K562 (cell line): ENCODE results near the gene HNMT.
"Not testable (repeated sequence)": the region's sequence is repeated elsewhere in the genome, so short reads cannot be mapped to it uniquely, and the experiment has no call there.

ENCODE experiments used
- CCNT2 ChIP-seq: IDR thresholded peaks from 2 replicates; pipeline ENCODE4 v1.6.1; 2011; ENCODE audit warnings: borderline replicate concordance, low read depth, mild to moderate bottlenecking, moderate library complexity, mixed read lengths, low read length; ENCODE audit not compliant: insufficient read length; ENCODE audit errors: extremely low read depth
- FOXA1 ChIP-seq: fragments of 450-650 bp; IDR thresholded peaks from 2 replicates; pipeline ENCODE4 v1.6.1; 2016; ENCODE audit warnings: mild to moderate bottlenecking, borderline replicate concordance
- GTF2F1 ChIP-seq: IDR thresholded peaks from 2 replicates; pipeline ENCODE4 v1.6.1; 2011; ENCODE audit warnings: low read depth, low read length, improper control_type of control experiment
- HNRNPL ChIP-seq: fragments of 200-400 bp; formaldehyde crosslinking; IDR thresholded peaks from 2 replicates; pipeline ENCODE4 v1.6.1; 2017; ENCODE audit warnings: low read depth, mild to moderate bottlenecking, low read length
- NFRKB ChIP-seq: fragments of 450-650 bp; IDR thresholded peaks from 2 replicates; pipeline ENCODE4 v1.6.1; 2016; ENCODE audit warnings: low read depth
- POLR2AphosphoS5 ChIP-seq: IDR thresholded peaks from 2 replicates; pipeline ENCODE4 v1.6.1; 2011; ENCODE audit warnings: mild to moderate bottlenecking, low read depth, low read length, moderate library complexity; ENCODE audit not compliant: control insufficient read depth, insufficient read depth
- SMARCA4 ChIP-seq: fragments of 450-650 bp; IDR thresholded peaks from 2 replicates; pipeline ENCODE4 v1.6.1; 2016
- ZNF274 ChIP-seq: IDR thresholded peaks from 2 replicates; pipeline ENCODE4 v1.6.1; 2011; ENCODE audit warnings: low read depth, mild to moderate bottlenecking, low read length, moderate library complexity, borderline replicate concordance
- TF ChIP-seq, protein P1 (sequence below): sonication (generic); formaldehyde crosslinking; IDR thresholded peaks from 2 replicates; pipeline ENCODE4 v1.5.0; 2020; ENCODE audit warnings: missing genetic modification reagents
- TF ChIP-seq, protein P2 (sequence below), 3 experiments: IDR thresholded peaks in 2 of 3; conservative IDR thresholded peaks in 1 of 3; 2 replicates each; pipeline ENCODE4 v1.5.1; 2011 to 2012; ENCODE audit warnings: low read length in 3 of 3, mild to moderate bottlenecking in 3 of 3, control low read depth in 2 of 3, improper control_type of control experiment in 1 of 3, inconsistent platforms in 1 of 3, low read depth in 1 of 3, mixed read lengths in 1 of 3, moderate library complexity in 1 of 3; ENCODE audit not compliant: insufficient read depth in 2 of 3
- TF ChIP-seq, protein P3 (sequence below): fragments of 250-450 bp; sonication (Bioruptor Pico); IDR thresholded peaks from 2 replicates; pipeline ENCODE4 v1.6.1; 2021; ENCODE audit warnings: mild to moderate bottlenecking

- TF ChIP-seq SMARCA4, HNRNPL, NFRKB, CCNT2, GTF2F1, FOXA1, ZNF274, POLR2AphosphoS5: not testable (repeated sequence)
- TF ChIP-seq, protein P1, sequence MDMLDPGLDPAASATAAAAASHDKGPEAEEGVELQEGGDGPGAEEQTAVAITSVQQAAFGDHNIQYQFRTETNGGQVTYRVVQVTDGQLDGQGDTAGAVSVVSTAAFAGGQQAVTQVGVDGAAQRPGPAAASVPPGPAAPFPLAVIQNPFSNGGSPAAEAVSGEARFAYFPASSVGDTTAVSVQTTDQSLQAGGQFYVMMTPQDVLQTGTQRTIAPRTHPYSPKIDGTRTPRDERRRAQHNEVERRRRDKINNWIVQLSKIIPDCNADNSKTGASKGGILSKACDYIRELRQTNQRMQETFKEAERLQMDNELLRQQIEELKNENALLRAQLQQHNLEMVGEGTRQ (CRISPR knock-in tag): not testable (repeated sequence)
- TF ChIP-seq, protein P2, sequence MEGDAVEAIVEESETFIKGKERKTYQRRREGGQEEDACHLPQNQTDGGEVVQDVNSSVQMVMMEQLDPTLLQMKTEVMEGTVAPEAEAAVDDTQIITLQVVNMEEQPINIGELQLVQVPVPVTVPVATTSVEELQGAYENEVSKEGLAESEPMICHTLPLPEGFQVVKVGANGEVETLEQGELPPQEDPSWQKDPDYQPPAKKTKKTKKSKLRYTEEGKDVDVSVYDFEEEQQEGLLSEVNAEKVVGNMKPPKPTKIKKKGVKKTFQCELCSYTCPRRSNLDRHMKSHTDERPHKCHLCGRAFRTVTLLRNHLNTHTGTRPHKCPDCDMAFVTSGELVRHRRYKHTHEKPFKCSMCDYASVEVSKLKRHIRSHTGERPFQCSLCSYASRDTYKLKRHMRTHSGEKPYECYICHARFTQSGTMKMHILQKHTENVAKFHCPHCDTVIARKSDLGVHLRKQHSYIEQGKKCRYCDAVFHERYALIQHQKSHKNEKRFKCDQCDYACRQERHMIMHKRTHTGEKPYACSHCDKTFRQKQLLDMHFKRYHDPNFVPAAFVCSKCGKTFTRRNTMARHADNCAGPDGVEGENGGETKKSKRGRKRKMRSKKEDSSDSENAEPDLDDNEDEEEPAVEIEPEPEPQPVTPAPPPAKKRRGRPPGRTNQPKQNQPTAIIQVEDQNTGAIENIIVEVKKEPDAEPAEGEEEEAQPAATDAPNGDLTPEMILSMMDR (IDR thresholded peaks at IDR 0.05 in 2 of 3, conservative IDR thresholded peaks at IDR 0.05 in 1 of 3; ENCODE audit: insufficient read depth in 2 of 3, low read depth in 1 of 3, low read length in 3 of 3): not testable (repeated sequence)
- TF ChIP-seq, protein P3, sequence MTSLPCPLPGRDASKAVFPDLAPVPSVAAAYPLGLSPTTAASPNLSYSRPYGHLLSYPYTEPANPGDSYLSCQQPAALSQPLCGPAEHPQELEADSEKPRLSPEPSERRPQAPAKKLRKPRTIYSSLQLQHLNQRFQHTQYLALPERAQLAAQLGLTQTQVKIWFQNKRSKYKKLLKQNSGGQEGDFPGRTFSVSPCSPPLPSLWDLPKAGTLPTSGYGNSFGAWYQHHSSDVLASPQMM (CRISPR knock-in tag): not testable (repeated sequence)
Observed at GRCh38 chr2:137995368-137995767, 31.1 kb downstream of the HNMT start.
